Erythroblast (primary cell): Measurements from ENCODE around the gene GNAQ.

ENCODE experiments used
- GATA1 ChIP-seq: IDR thresholded peaks from 2 replicates; pipeline ENCODE4 v1.6.1; 2011; ENCODE audit warnings: low read depth, mild to moderate bottlenecking, control low read depth, low read length, moderate library complexity
- POLR2A ChIP-seq: IDR thresholded peaks from 2 replicates; pipeline ENCODE4 v1.6.1; 2011; ENCODE audit warnings: mild to moderate bottlenecking, low read length

- TF ChIP-seq POLR2A (no peak), GATA1 (no peak)
Observed at GRCh38 chr9:78047106-78047505, 15.5 kb upstream of the GNAQ start.
